Gastroesophageal sphincter (tissue), 4 donors: ENCODE results near the gene FGGY. TPM values are rescaled to one million over a fixed set of nuclear protein-coding genes. Genes with fewer than 3 reads are reported as not detected.

ENCODE experiments used
- ATAC-seq: fragments of 150-250 bp; one replicate; pipeline ENCODE4 v1.9.1; 2016; ENCODE audit warnings: mild to moderate bottlenecking, moderate library complexity
- H3K27ac ChIP-seq, 4 donors: fragments of 200-600 bp; sonication (generic) in 3 of 4; 1 replicate in 3 of 4; 2 replicates in 1 of 4; pipeline ENCODE4 v1.5.1; 2016 to 2019
- H3K27me3 ChIP-seq: fragments of 200-600 bp; sonication (generic); one replicate; pipeline ENCODE4 v1.5.1; 2019
- H3K36me3 ChIP-seq, 2 donors: fragments of 200-600 bp; sonication (generic); one replicate each; pipeline ENCODE4 v1.5.1; 2019; ENCODE audit warnings: control low read depth in 1 of 2
- H3K4me1 ChIP-seq, 3 donors: fragments of 200-600 bp; sonication (generic); 1 replicate in 2 of 3; 2 replicates in 1 of 3; pipeline ENCODE4 v1.5.1; 2016 to 2019; ENCODE audit warnings: control low read depth in 2 of 3
- H3K4me3 ChIP-seq, 2 donors: fragments of 200-600 bp; sonication (generic); one replicate each; pipeline ENCODE4 v1.5.1; 2019; ENCODE audit warnings: mild to moderate bottlenecking in 1 of 2, moderate library complexity in 1 of 2
- H3K9me3 ChIP-seq, 3 donors: fragments of 200-600 bp; sonication (generic); one replicate each; pipeline ENCODE4 v1.5.1; 2017 to 2019; ENCODE audit warnings: control low read depth in 2 of 3
- EP300 ChIP-seq: sonication (generic); formaldehyde crosslinking; IDR thresholded peaks from one replicate; pipeline ENCODE4 v1.6.1; 2017; ENCODE audit warnings: antibody characterized with exemption, mild to moderate bottlenecking
- POLR2A ChIP-seq, 2 donors: fragments of 450-650 bp; IDR thresholded peaks; one replicate each; pipeline ENCODE4 v1.6.1; 2017; ENCODE audit warnings: antibody characterized with exemption in 2 of 2, mild to moderate bottlenecking in 2 of 2, moderate library complexity in 1 of 2
- POLR2AphosphoS5 ChIP-seq: sonication (generic); formaldehyde crosslinking; IDR thresholded peaks from one replicate; pipeline ENCODE4 v1.6.1; 2017; ENCODE audit warnings: antibody characterized with exemption
- WGBS, 2 donors: methylation state at CpG; one replicate each; pipeline ENCODE4 v1.1.5; 2018; ENCODE audit warnings: low coverage in 1 of 2; 5-methylcytosine and 5-hydroxymethylcytosine counted together
- total RNA-seq, 4 donors: library from RNA; depleted of rRNA; stranded (reverse); fragments of >200 nt; gene quantifications; one replicate each; pipeline ENCODE4 v1.1.0, GENCODE V29; 2016
- TF ChIP-seq, protein P1 (sequence below), 4 experiments: fragments of 200-600 bp in 2 of 4; fragments of 450-650 bp in 2 of 4; sonication (generic) in 1 of 4; IDR thresholded peaks; one replicate each; pipeline ENCODE4 v1.5.1; 2017 to 2019; ENCODE audit warnings: antibody characterized with exemption in 4 of 4, mild to moderate bottlenecking in 2 of 4, moderate library complexity in 2 of 4

The FGGY gene
- total RNA-seq, 4 donors from 2014 or later = 19.0 to 29.6 (median 25.2) TPM

DNA sequence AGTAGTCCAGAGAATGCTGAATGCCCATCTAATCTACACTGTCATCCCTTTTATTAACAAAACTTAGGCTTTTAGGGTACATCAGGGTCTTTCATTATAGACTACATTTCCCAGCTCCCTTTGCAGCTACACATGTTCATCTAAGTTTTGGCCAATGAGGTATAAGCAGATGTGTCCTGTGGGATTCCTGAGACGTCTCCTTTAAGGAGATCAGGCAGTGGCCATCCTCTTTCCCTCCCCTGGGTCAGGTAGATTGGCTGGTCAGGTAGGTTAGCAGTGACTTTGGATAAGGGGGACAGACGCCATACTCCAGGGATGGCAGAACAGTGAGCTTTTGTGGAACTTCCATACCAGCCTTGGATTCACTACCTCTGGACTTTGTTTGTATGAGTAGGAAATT, 188.3 kb downstream of the FGGY start:
- Histone ChIP-seq H3K27me3 (no peaks in the 10 kb centered on the region), H3K9me3 (no peaks in the 10 kb centered on the region), H3K4me3 (no peak overlapping the region), H3K27ac (no peak overlapping the region), H3K36me3 (no peaks in the 10 kb centered on the region), H3K4me1 (peaks cover 0 to 8% (median 0%) of the 10 kb centered on the region in 3 donors)
- TF ChIP-seq, protein P1, sequence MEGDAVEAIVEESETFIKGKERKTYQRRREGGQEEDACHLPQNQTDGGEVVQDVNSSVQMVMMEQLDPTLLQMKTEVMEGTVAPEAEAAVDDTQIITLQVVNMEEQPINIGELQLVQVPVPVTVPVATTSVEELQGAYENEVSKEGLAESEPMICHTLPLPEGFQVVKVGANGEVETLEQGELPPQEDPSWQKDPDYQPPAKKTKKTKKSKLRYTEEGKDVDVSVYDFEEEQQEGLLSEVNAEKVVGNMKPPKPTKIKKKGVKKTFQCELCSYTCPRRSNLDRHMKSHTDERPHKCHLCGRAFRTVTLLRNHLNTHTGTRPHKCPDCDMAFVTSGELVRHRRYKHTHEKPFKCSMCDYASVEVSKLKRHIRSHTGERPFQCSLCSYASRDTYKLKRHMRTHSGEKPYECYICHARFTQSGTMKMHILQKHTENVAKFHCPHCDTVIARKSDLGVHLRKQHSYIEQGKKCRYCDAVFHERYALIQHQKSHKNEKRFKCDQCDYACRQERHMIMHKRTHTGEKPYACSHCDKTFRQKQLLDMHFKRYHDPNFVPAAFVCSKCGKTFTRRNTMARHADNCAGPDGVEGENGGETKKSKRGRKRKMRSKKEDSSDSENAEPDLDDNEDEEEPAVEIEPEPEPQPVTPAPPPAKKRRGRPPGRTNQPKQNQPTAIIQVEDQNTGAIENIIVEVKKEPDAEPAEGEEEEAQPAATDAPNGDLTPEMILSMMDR (IDR thresholded peaks at IDR 0.05) = no peak
- no peak for TF ChIP-seq EP300
- no peak for TF ChIP-seq POLR2AphosphoS5
- no peak for TF ChIP-seq POLR2A (IDR thresholded peaks at IDR 0.05)
- ATAC-seq = no peak
- 94% methylated on average over 2 of the region's 2 CpGs; no CpG with 5 or more reads in 1 of the 2 donors for WGBS, 2 donors

DNA sequence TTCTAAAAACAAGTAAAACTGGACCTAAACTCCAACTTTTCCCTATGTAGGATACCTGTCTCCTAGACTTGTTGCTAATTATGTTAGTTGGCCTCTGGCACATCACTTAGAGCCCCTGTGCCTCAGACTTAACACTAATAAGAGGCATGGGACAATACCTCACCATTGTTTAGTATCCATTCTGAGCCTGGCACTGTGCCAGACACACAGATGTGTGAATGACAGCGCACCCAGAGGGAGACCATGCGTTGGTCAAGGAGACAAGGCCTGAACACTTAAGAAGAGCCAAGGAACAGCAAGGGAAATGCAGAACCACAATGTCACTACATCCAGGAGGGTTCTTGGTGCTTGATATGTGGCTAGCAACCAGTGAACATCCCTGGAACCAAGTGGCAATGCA, 189.1 kb downstream of the FGGY start:
- H3K4me3 ChIP-seq = no peak overlapping the region
- TF ChIP-seq, protein P1 (IDR thresholded peaks at IDR 0.05) = no peak
- TF ChIP-seq POLR2AphosphoS5 (no peak), EP300 (no peak), POLR2A (IDR thresholded peaks at IDR 0.05) (no peak)
- no peak for ATAC-seq

DNA sequence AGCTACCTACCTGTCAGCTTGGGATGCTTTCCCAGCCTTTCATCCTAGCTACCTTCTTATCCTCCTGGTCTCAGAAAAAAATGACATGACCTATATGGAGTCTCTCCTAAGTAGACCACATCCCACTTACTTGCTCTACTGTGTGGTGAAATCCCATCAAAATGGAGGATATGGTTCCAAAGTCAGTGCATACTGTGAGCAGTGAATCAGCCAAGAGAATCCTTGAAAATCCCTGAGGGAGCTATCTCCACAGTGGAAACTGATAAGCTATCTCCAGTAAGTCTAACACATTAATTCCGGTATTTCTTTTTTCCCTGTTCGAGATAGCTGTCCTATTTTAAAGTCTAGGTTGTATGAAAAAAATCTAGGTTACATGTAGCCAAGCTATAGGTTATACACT, 189.7 kb downstream of the FGGY start:
- no peak for ATAC-seq

More for the DNA sequence above, 189.1 kb downstream of the FGGY start:
- Histone ChIP-seq H3K36me3 (no peaks in the 10 kb centered on the region), H3K4me1 (peaks cover 0 to 8% (median 0%) of the 10 kb centered on the region in 3 donors), H3K27me3 (no peaks in the 10 kb centered on the region), H3K27ac (no peak overlapping the region), H3K9me3 (no peaks in the 10 kb centered on the region)
- WGBS, 2 donors = 80% methylated on average over 1 of the region's 2 CpGs; no CpG with 5 or more reads in 1 of the 2 donors

DNA sequence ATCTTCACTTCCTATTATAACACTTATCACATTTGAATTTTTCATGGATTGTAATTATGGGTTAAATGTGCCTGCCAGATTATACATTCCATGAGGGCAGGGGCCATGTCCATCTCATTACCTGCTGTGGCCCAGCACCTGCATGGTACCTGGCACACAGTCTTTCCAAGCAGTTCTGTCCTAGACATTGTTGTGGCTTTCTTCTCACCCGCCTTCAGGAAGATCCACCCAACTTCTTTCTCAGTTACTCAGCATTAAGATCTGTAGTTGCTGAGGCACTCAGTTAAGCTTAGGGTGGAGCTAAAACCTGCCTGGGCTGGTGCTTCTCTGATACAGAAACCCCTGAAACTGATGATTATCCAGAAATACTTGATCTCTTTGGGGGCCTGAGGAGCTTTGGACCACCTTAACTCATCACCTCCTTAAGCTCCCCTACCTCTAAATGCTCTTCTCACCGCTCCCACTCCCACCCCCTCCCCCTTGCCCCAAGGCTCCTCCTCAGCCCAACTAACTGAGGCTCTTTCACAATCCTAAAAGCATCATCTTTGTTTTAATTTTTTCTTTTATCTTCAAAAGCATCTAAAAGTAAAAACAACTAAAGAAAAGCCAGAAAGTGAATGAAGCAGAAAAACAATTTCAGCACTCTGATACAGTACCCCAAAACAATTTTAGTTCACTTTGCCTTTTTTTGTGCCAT, 190.6 kb downstream of the FGGY start:
- TF ChIP-seq POLR2AphosphoS5 (no peak), POLR2A (IDR thresholded peaks at IDR 0.05) (no peak), EP300 (no peak)
- TF ChIP-seq, protein P1 (IDR thresholded peaks at IDR 0.05) = no peak
- Histone ChIP-seq H3K4me3 (no peak overlapping the region), H3K4me1 (peaks cover 0 to 8% (median 0%) of the 10 kb centered on the region in 3 donors), H3K9me3 (no peaks in the 10 kb centered on the region), H3K27ac (no peak overlapping the region), H3K27me3 (no peaks in the 10 kb centered on the region), H3K36me3 (no peaks in the 10 kb centered on the region)
- ATAC-seq = no peak
- 86 to 94% methylated on average over 1 to 2 of the region's 2 CpGs for WGBS, 2 donors

More for the DNA sequence above, 189.7 kb downstream of the FGGY start:
- Histone ChIP-seq H3K27ac (no peak overlapping the region), H3K4me1 (peaks cover 0 to 8% (median 0%) of the 10 kb centered on the region in 3 donors), H3K4me3 (no peak overlapping the region), H3K27me3 (no peaks in the 10 kb centered on the region), H3K9me3 (no peaks in the 10 kb centered on the region), H3K36me3 (no peaks in the 10 kb centered on the region)
- WGBS, 2 donors = 80 to 94% methylated on average over 2 of the region's 2 CpGs
- TF ChIP-seq, protein P1 (IDR thresholded peaks at IDR 0.05) = no peak
- TF ChIP-seq EP300 = no peak
- TF ChIP-seq POLR2AphosphoS5 = no peak
- TF ChIP-seq POLR2A (IDR thresholded peaks at IDR 0.05) = no peak

DNA sequence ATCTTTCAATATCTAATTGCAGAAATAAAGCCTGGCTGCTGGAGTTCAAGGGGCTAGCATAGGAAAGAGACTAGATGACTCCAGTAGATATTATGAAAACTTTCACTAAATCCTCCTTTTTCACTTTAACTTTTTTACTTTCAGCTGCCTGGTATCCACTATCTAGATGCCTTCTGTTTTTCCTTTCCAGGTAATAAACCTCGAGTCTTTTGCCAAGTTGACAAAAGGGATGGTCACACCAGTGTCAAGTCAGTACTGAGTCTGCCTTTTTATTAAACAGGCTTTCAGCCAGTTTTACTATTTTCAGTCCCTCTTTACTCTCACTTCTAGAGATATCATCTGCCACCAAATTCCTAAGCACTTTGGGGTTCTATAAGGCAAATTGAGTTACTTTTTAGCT, 195.6 kb downstream of the FGGY start:
- H3K9me3 ChIP-seq = peaks cover 0 to 5% (median 0%) of the 10 kb centered on the region in 3 donors
- H3K4me1 ChIP-seq = no peaks in the 10 kb centered on the region
- TF ChIP-seq POLR2AphosphoS5 (no peak), POLR2A (IDR thresholded peaks at IDR 0.05) (no peak)
- no peak overlapping the region for H3K27ac ChIP-seq
- no peaks in the 10 kb centered on the region for H3K36me3 ChIP-seq
- no peak overlapping the region for H3K4me3 ChIP-seq
- H3K27me3 ChIP-seq = no peaks in the 10 kb centered on the region
- ATAC-seq = no peak
- 31 to 75% methylated on average over 1 of the region's 1 CpG for WGBS, 2 donors
